Astrocyte (in vitro differentiated cells and primary cell): Measurements from ENCODE around the gene EDNRB.

ENCODE experiments used
- CTCF ChIP-seq: IDR thresholded peaks from 2 replicates; pipeline ENCODE4 v1.5.1; 2011; ENCODE audit warnings: low read depth, mild to moderate bottlenecking, inconsistent platforms, low read length, moderate library complexity; ENCODE audit not compliant: insufficient read depth
- EZH2 ChIP-seq: IDR thresholded peaks from 2 replicates; pipeline ENCODE4 v1.6.1; 2012; ENCODE audit warnings: mild to moderate bottlenecking, low read length, inconsistent platforms; ENCODE audit not compliant: insufficient read depth

GRCh38 chr13:77853703-77854102, 64.9 kb downstream of the EDNRB start:
- TF ChIP-seq CTCF (no peak), EZH2 (no peak)
